Measurements from ENCODE around the gene COX14.
A peak's percentile ranks its signal among the peaks of the same experiment; 100 is the strongest.

COX14 gene

GRCh38 chr12:50123203-50123602 lies 11.2 kb downstream of the COX14 start:
- no peak for TF ChIP-seq CTCF (IDR thresholded peaks at IDR 0.05; ENCODE audit: extremely low read depth, insufficient read depth, missing control alignments)
- DNase-seq (ENCODE audit: low spot score) = no peak
- in situ Hi-C loops (cut with MboI; ENCODE audit: low pct_unique_long_range_greater_than_20kb, low sequenced_read_pairs, unreplicated experiment) = no loop called here

GRCh38 chr12:50127546-50127945 lies 15.5 kb downstream of the COX14 start:
- in situ Hi-C loops (cut with MboI; ENCODE audit: low pct_unique_long_range_greater_than_20kb, low sequenced_read_pairs, unreplicated experiment) = no loop called here
- DNase-seq (ENCODE audit: low spot score) = no peak
- no peak for TF ChIP-seq CTCF (IDR thresholded peaks at IDR 0.05; ENCODE audit: extremely low read depth, insufficient read depth, missing control alignments)

- DNase-seq (ENCODE audit: low spot score) = no peak
- in situ Hi-C loops (cut with MboI; ENCODE audit: low pct_unique_long_range_greater_than_20kb, low sequenced_read_pairs, unreplicated experiment) = no loop called here
- no peak for TF ChIP-seq CTCF (IDR thresholded peaks at IDR 0.05; ENCODE audit: extremely low read depth, insufficient read depth, missing control alignments)
Measured at GRCh38 chr12:50129290-50129689, 17.3 kb downstream of the COX14 start.

GRCh38 chr12:50132505-50133135 lies 20.6 kb downstream of the COX14 start:
- in situ Hi-C loops (cut with MboI; ENCODE audit: low pct_unique_long_range_greater_than_20kb, low sequenced_read_pairs, unreplicated experiment) = no loop called here
- peak; percentile 50 for DNase-seq (ENCODE audit: low spot score)
- peak; percentile 60 for TF ChIP-seq CTCF (IDR thresholded peaks at IDR 0.05; ENCODE audit: extremely low read depth, insufficient read depth, missing control alignments)

GRCh38 chr12:50142993-50143392 lies 31.0 kb downstream of the COX14 start:
- DNase-seq (ENCODE audit: low spot score) = no peak
- in situ Hi-C loops (cut with MboI; ENCODE audit: low pct_unique_long_range_greater_than_20kb, low sequenced_read_pairs, unreplicated experiment) = no loop called here
- no peak for TF ChIP-seq CTCF (IDR thresholded peaks at IDR 0.05; ENCODE audit: extremely low read depth, insufficient read depth, missing control alignments)

GRCh38 chr12:50145439-50145838 lies 33.4 kb downstream of the COX14 start:
- in situ Hi-C loops (cut with MboI; ENCODE audit: low pct_unique_long_range_greater_than_20kb, low sequenced_read_pairs, unreplicated experiment) = no loop called here
- TF ChIP-seq CTCF (IDR thresholded peaks at IDR 0.05; ENCODE audit: extremely low read depth, insufficient read depth, missing control alignments) = no peak
- DNase-seq (ENCODE audit: low spot score) = no peak
